Left ventricle myocardium superior (tissue), 1 donor: Measurements from ENCODE around the gene WDR4. TPM values are rescaled to one million over a fixed set of nuclear protein-coding genes. Genes with fewer than 3 reads are reported as not detected.
"Not testable (repeated sequence)": the region's sequence is repeated elsewhere in the genome, so short reads cannot be mapped to it uniquely, and the experiment has no call there.

Experiments
- ATAC-seq: fragments of 200-7000 bp; cut with Tn5 transposase; one replicate; pipeline ENCODE4 v1.9.1; 2020; ENCODE audit warnings: mild to moderate bottlenecking, moderate library complexity
- DNase-seq: peaks from one replicate; pipeline ENCODE4 v3.0.0-alpha.2; 2020
- intact Hi-C: fragments of 100-400 bp; cut with micrococcal nuclease; formaldehyde crosslinking; loops from one replicate; pipeline ENCODE4 v1.11.0; 2022
- long read RNA-seq: library from polyadenylated mRNA; unstranded; transcript quantifications from one replicate; pipeline ENCODE4 v2.0.0, GENCODE V29; 2021
- total RNA-seq: library from RNA; stranded (reverse); fragmentation: NEBNext Ultra II Directional; extraction: Animal tissue kit (Norgen Biotek cat#: 25700); gene quantifications from one replicate; pipeline ENCODE4 v1.2.1, GENCODE V29; 2021
- donor health status: DM: no; HTN: yes; CAD: no; lungs with severe emphysema.

Gene WDR4, protein sequence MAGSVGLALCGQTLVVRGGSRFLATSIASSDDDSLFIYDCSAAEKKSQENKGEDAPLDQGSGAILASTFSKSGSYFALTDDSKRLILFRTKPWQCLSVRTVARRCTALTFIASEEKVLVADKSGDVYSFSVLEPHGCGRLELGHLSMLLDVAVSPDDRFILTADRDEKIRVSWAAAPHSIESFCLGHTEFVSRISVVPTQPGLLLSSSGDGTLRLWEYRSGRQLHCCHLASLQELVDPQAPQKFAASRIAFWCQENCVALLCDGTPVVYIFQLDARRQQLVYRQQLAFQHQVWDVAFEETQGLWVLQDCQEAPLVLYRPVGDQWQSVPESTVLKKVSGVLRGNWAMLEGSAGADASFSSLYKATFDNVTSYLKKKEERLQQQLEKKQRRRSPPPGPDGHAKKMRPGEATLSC
- 4.8 TPM for total RNA-seq
- long read RNA-seq, transcript WDR4-202 (11 exons, 2,122 nt), result major isoform, 5 of 10 reads
- long read RNA-seq, partial matches to known transcripts, result 0 of 10 reads
- long read RNA-seq, other reads (novel, unspliced or antisense), result 2 of 10 reads

DNA sequence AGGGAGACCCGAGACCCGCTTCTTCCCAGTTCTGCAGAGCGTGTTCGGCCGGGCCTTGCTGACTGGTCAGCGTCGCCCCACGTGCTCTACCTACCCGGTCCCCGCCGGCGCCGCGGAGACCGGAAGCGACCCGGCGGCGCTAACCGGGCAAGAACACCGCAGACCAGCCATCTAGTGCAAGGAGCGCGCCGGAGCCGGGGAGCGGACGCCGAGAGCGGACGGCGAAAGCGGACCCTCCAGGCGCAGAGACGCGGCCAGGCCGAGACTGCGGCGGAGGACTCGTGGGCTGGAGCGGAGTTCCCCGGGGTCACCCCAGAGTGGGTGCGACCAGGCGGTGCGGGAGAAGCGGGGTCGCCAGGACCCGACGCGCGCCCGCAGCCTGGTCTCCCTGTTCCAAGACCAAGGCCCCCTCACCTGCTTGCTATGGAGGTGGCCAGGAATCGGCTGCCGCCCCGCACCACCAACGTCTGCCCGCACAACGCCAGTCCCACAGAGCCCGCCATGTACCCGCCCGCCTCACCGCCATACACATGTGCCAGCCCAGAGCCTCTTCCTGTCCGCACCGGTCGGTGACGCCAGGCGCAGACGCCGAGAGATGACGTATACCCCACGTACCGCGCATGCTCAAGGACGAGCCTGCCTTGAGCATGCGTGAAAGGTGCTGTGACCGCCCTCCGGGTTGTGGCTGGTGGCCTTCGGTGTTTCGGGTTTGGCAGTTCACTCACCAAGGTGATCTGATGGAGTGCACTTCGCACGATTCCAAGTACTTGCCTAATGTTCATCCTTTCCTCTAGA, at the start of gene WDR4:
TSS of gene WDR4 (minus strand) at position 547 of the 795 bp plus-strand sequence. CDS start at position 503, 44 bp downstream.
- DNase-seq (peak; percentile 98), ATAC-seq (peak; percentile 100)
- intact Hi-C loops, result no loop called here

DNA sequence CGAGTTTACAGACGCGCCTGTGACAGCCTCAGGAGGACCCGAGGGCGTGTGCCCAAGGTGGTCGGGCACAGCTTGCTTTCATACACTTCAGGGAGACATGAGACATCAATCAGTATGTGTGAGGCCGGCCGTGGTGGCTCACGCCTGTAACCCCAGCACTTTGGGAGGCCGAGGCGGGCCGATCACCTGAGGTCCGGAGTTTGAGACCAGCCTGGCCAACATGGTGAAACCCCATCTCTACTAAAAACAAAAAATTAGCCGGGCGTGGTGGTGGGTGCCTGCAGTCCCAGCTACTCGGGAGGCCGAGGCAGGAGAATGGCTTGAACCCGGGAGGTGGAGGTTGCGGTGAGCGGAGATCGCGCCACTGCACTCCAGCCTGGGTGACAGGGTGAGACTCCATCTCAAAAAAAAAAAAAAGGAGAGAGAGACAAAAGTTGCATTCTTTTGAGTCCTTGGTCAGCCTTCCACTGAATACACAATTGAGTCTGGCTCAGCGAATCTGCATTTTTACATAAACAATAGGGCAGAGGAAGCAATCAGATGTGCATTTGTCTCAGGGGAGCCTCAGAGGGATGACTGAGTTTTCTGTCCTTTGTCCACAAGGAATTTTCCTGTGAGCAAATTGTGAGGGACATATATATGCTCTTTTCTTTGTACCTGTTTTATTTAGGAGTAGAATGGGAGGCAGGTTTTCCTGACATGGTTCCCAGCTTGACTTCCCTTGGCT, 48.3 kb upstream of the WDR4 start:
- intact Hi-C loops, DNase-seq, ATAC-seq: not testable (repeated sequence)

DNA sequence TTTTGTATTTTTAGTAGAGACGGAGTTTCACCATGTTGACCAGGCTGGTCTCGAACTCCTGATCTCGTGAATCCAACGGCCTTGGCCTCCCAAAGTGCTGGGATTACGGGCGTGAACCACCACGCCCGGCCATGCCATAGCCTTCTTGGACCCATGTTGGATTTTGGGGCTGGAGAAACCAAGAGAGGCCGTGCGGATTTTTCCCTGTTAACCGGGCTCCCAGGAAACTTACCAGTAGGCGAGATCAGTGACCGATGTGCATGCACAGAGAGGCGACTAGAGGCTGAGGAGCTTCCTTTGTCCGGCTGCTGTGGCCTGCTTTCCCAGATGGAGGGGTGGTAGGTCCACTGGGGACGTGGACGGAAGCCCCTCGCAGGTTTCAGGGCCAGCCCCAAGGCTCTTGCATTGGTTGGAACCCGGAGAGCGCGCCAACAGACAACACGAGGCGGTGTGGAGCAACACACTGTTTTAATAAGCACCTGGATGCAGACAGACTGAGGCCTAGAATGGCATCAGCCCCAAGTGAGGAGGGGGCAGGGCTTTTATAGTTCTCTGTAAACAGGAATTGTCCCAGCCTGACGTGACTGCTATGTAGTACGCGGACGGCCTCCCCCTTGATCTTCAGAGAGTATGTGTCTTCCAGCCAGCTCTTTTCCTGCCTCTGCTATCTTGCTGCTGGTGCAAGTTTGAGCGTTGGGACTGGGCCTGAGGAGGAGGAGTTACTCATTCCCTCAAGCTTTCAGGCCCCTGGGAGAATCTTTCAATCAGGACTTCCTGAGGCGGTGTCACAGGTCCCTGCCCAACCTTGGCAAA, 46.0 kb upstream of the WDR4 start, which contains the start of gene ERVH48-1:
TSS of gene ERVH48-1 (minus strand) at position 517 of the 813 bp plus-strand sequence. CDS start 6,624 bp downstream, outside the sequence.
- DNase-seq, result no peak
- intact Hi-C loops, result no loop called here
- no peak for ATAC-seq

DNA sequence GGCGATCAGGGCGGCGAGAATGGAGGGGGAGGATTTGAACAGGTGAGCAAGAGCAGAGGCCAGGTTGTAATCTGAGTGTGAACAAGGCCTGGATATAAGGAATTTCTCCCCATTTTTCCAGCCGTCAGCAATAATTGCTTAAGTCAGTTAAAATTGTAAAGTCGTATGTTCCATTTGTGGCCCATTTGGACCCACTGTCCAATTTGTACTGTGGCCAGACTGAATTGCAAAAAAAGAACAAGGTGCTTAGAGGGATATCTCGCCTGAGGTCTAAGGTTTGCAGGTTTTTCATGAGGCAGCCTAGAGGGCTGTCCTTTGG, 45.1 kb upstream of the WDR4 start:
- DNase-seq (no peak), ATAC-seq (no peak)
- intact Hi-C loops, result no loop called here

DNA sequence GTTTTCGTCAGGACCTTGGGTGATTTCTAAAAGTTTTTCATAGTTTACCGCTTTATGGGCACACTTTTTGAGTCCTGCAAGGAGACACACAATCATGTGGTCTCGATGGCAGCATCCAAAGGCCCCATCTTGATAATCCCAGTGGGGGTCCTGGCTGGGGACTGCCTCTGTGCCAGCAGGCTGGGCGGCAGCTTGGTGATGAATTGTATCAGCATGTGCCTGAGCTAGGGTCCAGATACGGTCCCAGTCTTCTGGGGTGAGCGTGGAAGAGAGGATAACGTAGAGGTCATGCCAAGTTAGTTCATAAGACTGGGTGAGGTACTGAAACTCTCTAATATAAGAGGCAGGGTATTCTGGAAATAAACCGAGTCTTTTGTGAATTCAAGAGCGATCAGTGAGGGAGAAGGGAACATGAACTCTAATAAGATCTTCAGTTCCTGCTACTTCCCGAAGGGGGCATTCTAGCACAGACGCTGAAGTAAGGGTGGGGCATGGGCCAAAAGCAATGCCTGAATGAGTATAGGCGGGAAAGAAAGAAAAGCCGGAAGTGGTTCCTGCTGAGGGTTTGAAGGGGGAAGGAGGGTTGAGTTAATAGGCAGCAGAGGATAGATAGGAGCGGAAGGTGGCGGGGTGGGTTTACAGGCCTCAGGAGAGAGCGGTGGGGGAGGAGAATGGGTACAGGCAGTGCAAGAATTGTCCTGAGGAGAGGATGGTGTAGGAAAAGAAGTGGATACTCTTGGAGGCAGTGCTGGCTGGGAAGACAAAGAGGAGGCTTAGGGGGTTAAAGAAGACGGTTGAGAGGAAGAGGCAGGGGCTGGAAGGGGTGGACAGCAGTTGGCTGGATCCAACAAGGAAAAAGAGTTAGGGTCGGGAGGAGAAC, 44.5 kb upstream of the WDR4 start:
- DNase-seq, result peak; percentile 61
- intact Hi-C loops, result no loop called here

DNA sequence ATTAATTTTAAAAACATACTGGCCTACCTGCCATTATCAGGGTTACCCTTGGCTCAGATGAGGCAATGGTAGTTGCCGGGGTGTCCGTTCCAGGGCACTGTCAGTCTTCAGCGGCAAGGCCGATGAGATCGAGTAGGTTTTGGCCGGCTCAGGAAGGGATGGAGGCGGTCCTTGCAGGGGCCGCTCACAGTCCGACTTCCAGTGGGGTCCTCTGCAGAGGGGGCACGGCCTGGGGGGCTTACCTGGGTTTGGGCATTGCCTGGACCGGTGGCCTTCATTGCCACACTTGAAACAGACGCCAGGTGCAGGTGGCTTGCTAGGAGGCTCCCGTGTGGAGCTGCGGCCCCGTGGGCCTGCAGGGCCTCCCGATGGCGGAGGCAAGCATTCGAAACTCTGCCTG, 43.6 kb upstream of the WDR4 start:
- intact Hi-C loops, result no loop called here
- DNase-seq (no peak), ATAC-seq (no peak)

More for the DNA sequence above, 44.5 kb upstream of the WDR4 start:
- ATAC-seq, result peak; percentile 92

DNA sequence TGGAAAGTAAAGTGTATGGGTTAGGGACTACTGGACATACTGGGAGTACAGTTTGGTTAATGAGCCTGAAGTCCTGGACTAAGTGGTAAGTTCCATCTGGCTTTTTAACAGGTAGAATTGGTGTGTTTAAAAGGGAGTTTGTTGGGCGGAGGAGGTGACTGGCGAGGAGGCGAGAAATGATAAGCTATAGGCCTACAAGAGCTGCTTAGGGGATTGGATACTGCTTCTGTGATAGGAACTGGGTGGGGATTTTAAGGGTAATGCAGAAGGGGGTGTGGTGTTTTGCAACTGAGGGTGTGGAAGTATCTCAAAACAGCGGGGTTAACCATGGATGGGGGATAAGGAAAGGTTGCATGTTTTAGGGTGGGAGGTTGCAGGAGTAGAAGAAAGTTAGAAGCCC, 42.6 kb upstream of the WDR4 start:
- intact Hi-C loops, result no loop called here

DNA sequence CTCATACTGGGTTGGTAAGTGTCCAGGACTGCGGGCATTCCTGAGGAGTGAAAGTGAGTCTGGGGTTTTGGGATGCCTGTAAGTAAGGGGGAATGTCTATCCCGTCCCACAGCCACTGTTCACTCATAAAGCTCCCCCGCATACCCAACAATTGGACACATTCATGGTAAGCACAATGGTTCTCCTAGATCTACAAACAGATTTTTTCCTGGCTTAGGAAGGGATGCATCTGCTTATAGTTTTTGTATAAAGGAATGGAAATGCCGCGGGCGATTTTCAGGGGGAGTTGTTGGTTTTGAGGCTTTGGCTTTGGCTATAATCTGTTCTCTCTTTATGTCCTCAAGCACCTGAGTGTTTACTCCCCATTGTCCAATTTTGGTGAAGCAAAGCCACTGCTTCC, 39.0 kb upstream of the WDR4 start:
- no peak for ATAC-seq
- DNase-seq, result no peak
- intact Hi-C loops, result no loop called here

More for the DNA sequence above, 42.6 kb upstream of the WDR4 start:
- ATAC-seq (no peak), DNase-seq (no peak)

DNA sequence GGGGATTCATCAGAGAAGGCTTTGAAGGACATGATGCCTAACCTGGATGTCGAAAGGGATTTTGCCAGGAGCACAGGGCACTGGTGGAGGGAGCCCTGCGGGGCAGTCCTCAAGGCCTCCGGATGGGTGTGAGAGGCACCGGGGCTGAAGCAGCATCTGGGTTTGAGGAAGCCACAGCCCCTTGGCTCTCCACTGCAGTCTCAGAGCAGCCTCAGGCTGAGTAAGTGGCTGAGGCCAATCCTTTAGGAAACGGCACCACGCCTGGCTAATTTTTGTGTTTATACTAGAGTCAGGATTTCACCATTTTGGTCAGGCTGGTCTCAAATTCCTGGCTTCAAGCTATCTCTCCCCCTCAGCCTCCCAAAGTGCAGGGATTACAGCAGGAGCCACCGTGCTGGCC, 34.1 kb upstream of the WDR4 start:
- intact Hi-C loops, result no loop called here
- no peak for DNase-seq
- ATAC-seq, result no peak

DNA sequence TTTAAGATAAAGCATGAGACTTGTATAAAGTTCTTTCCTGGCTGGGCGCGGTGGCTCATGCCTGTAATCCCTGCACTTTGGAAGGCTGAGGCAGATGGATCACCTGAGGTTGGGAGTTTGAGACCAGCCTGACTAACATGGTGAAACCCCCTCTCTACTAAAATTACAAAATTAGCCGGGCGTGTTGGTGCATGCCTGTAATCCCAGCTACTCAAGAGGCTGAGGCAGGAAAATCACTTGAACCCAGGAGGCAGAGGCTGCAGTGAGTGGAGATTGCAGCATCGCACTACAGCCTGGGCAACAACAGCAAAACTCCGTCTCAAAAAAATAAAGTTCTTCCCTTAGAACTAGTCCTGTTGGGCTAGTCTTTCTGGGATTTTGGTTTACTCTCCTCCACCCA, 32.6 kb upstream of the WDR4 start:
- DNase-seq, ATAC-seq, intact Hi-C loops: not testable (repeated sequence)

DNA sequence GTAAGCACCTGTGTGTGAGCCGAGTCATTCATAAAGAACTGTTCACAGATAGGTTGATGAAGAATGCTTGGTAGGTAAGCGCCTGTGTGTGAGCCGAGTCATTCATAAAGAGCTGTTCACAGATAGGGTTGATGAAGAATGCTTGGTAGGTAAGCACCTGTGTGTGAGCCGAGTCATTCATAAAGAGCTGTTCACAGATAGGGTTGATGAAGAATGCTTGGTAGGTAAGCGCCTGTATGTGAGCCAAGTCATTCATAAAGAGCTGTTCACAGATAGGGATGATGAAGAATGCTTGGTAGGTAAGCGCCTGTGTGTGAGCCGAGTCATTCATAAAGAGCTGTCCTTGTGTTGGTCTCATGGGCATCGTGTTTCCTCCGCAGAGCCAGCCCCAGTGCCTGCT, 29.1 kb upstream of the WDR4 start:
- ATAC-seq, intact Hi-C loops, DNase-seq: not testable (repeated sequence)

DNA sequence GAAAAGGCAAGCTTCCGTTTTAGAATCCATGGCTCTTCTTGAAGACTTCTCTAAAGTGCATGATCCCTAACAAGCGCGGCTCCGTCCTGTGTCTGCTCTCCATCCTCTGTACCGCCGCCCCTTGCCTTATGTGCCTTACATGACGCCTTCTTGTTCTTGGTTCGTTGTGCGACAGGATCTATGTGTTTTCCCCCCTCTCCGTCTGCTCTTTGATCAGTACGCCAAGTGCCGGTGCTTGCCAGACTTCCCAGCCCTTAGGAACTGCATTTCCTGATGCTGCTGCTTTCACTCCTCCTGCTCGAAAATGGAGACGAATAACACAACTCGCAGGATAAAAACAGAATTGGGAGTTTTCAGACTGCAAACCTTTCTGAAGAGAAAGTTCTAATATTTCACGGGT, 26.9 kb upstream of the WDR4 start:
- ATAC-seq, result no peak
- intact Hi-C loops, result no loop called here
- DNase-seq, result no peak

DNA sequence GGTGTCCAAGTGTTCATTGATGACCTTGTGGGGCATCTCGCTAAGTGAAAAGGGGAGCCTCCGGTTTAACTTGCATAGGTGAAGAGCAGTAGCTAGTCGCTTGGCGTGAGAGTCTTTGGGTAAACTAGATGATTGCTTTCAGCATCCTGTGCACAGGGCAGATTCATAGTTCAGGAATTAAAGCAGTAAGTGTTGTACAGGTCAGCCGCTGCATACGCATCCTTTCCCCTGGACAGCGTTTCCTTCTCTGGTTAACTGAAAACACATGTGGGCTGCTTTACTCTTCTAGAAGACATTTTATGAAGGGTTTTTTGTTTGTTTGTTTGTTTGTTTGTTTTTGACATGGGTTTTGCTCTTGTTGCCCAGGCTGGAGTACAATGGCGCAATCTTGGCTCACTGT, 25.9 kb upstream of the WDR4 start:
- intact Hi-C loops, result no loop called here
- DNase-seq (no peak), ATAC-seq (no peak)

DNA sequence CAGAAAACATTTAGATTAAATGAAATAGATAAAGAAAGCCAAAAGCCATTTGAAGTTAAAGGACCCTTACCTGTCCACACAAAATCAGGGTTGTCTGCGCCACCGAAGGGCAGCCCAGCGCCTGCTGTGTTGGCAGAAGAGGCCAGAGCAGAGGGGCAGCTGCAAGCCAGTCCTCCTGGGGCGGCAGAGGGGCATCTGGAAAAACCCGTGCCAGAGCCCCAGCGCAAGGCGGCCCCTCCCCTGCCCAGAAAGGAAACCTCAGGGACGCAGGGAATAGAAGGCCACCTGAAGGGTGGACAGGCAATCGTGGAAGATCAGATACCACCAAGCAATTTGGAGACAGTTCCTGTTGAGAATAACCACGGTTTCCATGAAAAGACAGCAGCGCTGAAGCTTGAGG, 24.5 kb upstream of the WDR4 start:
- intact Hi-C loops, result no loop called here
- ATAC-seq (no peak), DNase-seq (no peak)

DNA sequence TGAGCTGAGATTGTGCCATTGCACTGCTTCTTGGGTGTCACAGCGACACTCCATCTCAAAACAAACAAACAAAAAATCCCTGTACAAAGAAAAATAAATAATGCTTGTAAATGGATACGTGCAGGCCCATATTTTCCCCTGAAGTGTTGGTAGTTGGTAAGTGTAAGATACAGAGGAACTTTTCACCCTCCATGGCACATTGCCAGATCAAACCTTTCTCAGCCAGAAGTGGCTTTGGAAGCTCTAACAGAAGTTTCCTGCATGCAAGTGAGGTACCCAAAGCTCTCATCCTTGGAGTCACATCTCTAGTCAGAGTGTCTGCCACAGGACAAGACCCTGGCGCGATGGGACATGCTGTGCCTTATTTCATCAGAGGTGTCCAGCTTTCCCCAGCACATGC, 21.1 kb upstream of the WDR4 start:
- intact Hi-C loops, result no loop called here
- DNase-seq (no peak), ATAC-seq (no peak)

DNA sequence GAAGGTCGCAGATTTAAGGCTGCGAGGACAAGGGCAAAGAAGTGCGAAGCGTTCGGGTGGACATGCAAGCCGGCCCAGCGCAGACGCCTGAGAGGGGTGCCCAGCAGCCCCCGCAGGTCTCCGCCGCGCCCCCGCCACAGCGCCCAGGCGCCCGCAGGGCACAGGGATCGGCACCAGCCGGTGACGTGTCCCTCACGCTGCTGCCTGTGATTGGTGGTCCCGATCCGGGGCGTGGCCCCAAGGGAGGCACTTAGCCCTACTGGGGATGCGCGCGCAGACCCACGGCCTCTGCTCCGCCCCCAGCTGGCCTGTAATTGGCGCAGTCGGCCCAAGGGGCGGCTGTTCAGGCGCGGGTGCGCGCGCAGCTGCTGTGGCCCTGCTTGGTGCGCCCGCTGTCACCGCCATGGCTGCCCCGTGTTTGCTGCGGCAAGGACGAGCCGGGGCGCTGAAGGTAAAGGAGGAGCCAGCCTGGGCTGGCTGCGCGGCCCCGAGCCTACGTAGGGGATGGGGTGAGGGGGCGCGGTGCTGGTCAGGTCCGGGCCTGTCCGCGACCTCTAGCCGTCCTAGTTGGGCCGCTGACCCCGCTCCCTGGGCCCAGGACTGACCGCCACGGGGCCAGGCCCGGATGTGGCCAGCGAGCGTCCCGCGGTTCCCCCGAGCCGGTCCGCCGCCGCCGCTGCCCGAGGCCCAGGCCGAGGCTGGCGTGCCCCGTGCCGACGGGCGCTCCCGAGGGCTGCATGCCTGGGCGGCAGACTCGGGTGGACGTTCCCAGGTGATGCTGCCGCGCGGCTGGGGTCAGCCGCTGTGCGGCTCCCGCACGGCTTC, 13.8 kb upstream of the WDR4 start, which contains the start of gene NDUFV3:
TSS of gene NDUFV3 (plus strand) at position 379 of the 825 bp plus-strand sequence. CDS start at position 404, 25 bp downstream.
- intact Hi-C loops, result no loop called here
- ATAC-seq, result peak; percentile 98
- DNase-seq, result peak; percentile 100

DNA sequence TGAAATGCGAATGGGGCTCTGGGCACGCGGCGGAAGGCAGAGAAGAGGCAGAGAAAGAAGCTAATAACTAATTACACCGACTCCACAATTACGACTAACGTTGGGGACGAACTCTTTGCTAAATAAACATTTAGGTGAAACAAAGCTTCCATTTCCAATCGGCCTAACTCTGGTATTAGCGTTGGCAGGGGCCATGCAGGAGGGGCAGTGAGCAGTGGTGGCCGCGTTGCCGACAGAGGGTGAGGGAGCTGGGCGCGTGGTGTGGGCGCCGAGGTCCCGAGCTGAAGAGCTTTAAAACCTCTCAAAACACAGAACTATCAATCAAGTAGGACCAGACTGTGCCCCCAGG, 13.2 kb upstream of the WDR4 start:
- ATAC-seq, result peak; percentile 45
- no peak for DNase-seq
- intact Hi-C loops, result no loop called here
